HG02973 (cell line): ENCODE data around the gene ASCL2.

Experiments used
- ATAC-seq: cut with Tn5 transposase; IDR thresholded peaks from one replicate; pipeline ENCODE4 v1.9.1; 2021; ENCODE audit warnings: moderate library complexity; ENCODE audit not compliant: unreplicated experiment

The ASCL2 gene, protein sequence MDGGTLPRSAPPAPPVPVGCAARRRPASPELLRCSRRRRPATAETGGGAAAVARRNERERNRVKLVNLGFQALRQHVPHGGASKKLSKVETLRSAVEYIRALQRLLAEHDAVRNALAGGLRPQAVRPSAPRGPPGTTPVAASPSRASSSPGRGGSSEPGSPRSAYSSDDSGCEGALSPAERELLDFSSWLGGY

DNA sequence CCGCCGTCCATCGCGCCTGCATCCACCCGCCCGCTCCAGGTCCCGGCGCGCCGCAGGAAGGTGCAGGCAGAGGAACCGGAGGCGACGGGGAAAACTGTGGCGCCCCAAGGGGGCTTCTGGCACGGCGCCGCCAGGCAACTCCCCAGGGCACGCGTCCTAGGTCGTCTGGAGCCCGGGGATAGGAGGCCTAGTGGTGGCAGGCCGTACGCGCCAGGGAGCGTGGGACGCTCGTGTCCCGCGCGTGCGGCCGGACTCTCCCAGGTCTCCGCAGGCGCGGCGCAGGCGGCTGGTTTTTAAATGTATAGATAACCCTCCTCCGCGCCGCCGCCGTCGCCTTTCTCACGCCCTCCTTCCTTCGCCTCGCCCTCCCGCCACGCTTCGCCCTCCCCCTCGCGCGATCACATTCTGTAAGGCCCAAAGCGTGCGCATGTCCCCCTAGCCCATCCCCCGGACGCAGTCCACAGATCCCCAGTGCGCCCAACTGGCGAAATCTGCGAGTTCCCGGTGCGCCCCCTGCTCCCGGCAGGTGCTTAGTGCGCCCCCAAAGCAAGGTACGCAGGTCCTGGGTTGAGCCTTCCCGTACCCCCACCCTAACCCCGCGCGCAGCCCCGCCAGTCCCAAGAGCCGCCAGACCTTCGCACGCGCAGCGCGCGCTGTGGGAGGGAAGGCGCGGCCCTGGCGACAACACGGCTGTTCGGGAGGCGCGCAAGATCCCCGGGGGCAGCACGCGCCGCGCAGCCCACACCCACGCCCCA, at the start of gene ASCL2:
TSS of gene ASCL2 (minus strand) at position 267 of the 755 bp plus-strand sequence. CDS start at position 11, 256 bp downstream.
- no peak for ATAC-seq

DNA sequence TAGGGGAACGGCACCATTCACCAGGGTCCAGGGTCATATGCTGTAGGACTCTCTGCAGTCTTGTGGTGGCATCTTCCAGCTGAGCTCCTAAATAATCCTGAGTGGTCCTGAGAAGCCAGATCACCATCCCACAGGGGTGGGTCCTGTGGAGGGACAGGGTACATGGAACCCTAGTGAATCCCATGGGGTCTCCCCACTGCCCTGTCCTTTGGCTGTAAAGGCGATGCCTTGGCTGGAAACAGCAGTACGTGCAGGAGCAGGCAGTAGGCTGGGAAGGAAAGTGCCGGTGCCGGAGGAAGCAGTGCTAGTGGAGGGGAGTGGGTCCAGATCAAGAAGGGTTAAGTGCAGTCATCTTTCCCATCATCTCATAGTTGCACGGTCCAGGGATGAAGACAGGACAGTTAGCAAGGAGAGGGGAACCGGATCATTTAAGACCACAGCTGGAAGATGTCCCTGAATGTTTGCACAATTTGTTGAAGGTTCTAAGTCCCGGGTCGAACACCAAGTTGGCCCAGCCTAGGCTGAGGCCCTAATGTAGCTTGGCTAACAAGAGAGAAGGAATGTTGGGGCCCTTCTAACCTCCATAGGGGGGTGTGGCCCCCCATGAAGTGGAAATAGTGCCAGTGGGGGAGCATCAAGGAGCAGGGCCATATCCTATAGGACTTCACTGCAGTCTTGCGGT, 49.5 kb upstream of the ASCL2 start:
- ATAC-seq = no peak

DNA sequence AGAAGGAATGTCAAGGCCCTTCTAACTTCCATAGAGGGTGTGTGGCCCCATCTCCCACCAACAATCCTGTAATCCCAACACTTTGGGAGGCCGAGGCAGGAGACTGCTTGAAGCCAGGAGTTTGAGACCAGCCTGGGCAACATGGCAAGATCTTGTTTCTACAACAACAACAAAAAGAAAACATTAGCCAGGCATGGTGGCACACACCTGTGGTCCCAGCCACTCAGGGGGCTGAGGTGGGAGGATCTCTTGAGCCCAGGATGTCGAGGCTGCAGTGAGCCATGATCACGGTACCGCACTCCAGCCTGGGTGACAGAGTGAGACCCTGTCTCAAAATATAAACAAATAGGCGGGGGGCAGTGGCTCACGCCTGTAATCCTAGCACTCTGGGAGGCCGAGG, 48.3 kb upstream of the ASCL2 start:
- ATAC-seq = no peak

DNA sequence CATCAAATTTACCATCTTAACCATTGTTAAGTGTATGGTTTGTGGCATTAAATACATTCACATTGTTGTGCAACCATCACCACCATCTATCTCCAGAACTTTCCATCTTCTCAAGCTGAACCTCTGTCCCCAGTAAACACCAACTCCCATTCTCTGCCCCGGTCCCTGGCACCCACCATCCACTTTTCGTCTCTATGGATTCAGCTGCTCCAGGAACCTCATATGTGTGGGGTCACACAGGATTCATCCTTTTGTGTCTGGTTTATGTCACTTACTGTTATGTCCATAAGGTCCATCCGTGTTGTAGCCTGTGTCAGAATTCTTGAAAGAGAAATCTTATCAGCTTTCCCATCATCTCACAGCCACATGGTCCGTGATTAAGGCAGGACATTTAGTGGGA, 47.7 kb upstream of the ASCL2 start:
- ATAC-seq = no peak

DNA sequence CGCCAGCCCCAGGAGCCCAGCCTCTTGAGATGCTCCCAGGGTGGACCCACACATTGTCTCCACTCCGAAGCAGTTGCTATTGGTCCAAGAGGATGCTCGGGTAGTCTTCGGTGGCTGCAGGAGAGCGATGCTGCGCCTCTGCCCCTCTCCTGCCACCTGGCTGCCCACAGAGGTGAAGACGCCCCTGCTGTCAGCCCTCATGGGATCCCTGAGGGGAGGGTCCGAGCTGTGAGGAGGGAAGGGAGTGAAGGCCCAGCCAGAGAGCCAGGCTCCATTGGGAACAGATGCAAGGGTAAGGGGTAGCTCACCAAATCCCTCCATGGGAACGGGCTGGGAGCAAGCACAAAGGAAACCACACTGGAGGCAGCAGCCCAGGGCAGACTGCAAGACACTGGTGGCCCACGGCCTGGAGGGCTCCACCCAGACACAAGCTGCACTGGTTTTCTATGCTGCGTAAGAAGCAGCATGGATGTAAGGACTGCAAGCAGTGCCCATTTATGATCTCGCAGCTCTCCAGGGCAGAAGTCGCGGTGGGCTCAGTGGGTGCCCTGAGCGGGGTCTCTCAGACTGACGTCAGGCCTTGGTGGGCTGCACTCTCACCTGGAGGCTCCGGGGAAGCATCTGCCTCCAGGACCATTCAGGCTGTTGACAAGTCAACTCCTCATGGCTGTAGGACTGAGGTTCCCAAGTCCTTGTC, 47.1 kb upstream of the ASCL2 start:
- ATAC-seq = no peak

DNA sequence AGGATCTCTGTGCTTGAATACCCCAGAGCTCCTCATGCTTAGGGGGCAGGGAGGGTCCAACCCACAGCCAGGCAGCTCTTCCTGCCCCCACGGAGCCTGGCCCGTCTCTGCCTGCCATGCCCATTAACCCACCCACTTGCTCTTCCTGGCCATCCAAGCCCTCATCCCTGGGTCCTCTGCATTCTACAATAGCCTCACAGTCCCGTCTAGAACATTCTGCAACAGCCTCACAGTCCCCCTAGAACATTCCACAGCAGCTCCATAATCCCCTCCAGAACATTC, 46.5 kb upstream of the ASCL2 start:
- no peak for ATAC-seq

DNA sequence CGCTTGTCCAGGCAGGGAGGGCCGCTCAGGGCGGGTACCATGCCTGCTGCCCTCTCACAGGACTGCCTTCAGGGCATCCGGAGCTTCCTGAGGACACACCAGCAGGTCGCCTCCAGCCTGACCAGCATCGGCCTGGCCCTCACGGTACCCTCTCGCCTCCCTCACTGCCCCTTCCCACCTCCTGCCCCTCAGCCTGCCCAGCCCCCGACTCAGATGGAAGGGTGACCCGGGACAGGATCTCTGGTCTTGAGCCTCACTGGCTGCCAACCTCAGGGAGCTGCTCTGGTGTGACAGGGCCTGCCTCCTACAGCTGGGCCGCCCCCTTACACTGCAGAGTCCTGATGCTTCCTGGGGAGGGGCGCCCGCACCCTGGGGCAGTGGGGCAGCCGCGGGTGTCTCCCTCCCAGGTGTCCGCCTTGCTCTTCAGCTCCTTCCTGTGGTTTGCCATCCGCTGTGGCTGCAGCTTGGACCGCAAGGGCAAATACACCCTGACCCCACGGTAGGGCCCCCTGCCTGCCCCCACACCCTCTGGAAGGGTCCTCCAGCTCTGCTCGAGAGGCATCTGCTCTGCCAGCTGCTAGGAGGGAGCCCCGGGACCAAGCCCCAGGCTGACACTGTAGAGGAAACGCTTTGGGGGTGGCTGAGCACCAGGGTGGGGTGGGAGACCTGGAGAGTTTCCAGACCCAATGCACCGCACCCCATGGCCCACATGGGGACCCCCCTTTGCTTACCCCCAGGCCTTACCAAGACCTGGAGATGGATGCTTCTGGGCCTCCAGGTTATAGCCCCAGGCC, 46.0 kb upstream of the ASCL2 start:
- ATAC-seq = no peak

DNA sequence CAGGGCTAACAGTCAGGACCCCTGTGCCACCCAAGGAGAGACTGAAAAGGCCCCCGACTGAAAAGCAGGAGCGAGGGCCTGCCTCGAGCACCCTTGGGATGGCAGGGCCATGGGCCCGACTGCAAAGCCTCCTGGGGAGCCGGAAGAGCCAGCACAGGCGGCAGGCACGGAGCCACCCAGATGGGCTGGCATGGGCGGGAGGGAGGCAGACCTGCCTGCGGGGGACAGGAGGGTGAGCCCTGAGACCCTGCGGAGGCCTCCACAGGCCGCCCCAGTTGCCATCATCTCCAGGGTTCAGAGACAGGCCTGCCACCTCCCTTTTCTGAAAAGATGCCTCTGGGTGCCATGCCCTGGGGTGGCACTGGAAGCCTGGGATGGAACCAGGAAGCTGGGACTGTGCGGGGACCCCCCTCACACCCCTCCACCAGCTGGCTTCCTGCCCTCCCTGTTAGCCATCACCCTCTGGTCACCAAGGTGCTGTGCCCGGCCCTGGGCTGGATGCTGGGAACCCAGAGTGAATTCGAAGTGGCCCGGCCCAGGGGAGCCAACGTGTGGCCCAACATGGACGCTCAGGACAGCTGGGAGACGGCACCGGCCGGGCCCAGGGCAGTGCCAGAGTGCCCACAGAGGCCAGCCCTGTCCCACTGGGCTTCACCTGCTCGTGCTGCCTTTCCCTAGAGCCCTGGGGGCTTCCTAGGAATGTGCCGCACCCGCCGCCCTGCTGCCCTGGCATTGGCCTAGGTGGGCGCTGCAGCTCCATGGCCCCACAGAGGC, 45.2 kb upstream of the ASCL2 start:
- ATAC-seq = no peak

DNA sequence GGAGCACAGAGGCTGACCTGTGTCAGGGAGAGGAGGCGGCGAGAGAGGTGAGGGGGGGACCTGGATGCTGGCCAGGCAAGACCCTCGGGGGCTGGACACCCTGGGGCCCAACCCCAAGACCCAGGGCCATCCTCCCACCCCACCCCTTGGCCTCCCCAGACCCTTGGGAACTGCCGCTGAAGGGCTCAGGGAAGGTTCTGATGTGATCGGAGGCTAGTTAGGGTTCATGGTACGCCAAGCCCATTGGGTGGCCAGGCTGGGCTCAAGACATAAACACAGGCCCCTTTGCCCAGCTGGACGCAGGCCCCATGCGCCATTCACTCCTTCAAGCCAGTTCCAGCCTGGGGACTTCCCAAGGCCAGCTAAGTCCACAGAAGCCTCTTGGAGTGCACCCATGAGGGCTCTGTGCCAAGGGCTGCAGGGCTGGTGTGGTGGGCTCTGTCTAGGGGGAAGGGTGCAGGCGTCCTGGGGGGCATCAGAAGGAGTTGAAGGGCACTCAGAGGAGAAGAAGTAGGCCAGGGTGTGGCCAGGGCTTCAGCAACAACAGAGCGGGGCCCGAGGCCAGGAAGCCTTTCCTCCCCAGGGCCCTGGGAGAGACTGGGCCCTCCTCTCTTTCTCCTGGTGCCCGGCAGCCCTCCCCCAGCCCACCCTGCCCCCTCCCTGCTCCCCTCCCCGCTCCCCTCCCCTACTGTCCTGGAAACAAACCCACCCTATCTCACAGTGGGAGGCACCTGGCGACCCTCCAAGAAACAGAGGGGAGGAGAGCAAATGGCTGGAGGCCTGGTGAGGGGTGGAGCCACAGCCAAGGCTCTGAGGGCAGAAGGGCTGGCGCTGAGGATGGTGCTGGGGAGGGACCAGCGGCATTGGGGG, 44.4 kb upstream of the ASCL2 start:
- no peak for ATAC-seq

DNA sequence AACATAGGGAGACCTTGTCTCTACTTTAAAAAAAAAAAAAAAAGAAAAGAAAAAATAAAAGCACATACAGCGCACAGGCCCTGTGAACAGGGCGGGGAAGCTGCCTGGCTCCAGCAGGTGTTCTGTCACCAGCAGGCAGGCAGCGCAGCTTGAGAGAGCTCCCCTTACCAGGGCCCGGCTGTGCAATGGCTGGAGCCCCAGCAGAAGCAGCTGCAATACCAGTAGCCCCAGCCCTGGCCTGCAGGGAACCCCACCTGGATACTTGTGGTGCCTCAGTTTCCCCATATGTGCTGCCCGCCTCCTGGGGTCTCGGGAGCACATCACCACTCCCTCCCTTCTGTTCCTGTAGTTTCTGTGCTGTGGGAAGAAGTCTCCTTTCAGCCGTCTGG, 43.7 kb upstream of the ASCL2 start:
- no peak for ATAC-seq

DNA sequence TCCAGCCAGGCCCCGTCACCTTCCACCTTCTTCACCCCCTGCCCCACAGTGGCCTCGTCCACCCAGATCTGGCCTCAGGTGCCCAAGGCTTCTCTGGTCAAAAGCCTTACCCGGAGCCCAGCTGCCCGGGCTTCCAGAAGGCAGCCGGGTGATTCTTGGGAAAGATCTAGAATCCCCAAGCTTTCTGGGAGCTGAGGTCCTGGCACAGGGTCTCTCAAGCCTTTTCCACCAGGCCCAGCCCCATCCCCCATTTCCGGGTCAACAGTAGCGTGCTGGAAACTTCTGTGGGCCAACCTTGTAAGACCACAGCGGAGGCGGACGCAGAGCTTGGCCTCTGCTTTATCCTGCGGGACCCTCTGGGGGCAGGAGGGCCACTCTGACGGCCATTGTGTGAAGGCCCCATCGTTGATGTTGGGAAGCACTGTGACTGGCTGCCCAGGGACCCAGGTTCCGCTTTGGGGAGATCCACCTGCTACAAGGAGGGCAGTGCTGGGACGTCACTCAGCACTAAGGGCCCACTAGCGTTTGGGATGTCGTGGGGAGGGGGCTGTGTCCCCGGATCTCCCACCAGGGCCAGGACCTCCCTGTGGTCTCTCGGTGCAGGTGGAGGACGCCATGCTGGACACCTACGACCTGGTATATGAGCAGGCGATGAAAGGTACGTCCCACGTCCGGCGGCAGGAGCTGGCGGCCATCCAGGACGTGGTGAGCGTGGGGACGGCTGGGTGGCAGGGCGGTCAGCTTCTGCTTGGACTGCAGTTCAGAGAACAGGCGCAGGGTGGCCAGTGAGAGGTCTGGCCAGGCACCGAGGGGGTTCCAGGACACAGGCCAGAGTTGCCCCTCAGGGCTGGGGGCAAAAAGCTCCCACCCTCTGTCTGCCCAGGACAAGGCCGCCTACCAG, 42.9 kb upstream of the ASCL2 start:
- no peak for ATAC-seq

DNA sequence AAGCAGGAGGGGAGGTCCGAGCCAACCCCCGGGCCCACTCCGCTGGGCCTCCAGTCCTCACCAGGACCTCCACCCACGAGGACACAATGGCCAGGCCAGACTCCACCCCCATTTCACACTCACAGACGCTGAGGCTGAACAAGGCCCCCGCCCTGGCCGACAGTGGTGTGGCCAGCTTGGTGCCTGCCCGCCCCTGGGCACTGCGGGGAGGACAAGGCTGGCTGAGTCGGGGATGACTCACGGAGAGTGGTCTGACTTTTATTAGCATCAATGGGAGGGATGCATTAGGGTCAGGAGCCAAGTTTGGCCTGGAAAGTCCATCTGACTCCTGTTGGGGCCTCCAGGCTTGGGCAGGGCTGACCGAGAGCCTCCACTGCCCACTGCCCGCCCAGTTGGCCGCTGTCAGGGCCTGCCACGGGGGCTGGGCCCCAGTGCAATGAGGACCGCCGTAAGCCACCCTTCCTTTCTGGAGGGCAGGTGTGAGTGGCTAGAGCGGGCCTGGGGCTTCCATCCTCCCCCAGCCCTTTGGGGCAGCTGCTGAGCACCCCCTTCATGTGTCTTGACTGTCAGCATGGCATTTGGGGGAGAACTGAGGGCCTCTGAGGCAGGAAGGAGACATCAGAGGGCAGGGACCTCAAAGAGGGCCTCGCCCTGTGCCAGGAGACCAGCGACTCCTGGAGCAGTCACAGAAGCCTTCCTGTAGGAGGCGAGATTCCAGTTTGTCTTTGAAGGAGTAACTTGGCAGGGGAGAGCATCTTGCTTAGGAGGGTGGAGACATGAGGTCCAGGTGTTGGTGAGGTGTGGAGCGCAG, 42.0 kb upstream of the ASCL2 start:
- no peak for ATAC-seq

DNA sequence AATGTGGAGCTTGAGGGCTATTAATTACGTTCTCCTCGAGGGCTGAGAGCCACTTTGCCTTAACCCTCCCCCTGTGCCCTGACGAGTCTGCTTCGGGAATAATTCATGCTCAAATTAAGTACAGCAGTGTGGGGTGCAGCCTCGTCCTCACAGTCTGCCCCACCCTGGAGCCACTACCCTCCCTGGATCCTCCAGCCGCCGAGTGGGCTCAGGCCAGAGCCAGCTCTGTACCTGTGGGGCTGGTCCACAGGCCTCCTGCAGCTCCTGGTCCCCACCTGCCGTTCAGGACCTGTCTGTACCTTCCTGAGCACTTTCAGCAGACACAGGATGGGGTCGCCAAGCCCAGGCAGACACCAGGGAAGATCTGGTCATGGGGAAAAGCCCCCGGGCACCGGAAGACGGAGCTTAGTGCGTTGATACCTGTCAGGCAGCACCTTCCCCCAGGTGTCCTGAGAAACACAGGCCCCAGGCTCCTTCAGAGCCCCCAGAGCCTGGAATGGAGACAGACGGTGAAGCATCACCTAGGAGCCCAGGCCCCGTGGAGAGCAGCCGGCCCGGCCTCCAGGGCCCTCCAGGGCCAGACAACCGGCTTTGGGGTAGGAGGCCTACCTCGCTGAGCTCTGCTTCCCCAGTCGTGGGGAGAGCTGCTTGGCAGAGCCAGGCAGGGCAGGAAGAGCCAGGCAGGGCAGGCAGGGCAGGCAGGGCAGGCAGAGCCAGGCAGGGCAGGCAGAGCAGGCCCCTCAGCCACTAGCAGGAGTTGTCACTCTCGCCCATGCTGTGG, 41.2 kb upstream of the ASCL2 start:
- no peak for ATAC-seq

DNA sequence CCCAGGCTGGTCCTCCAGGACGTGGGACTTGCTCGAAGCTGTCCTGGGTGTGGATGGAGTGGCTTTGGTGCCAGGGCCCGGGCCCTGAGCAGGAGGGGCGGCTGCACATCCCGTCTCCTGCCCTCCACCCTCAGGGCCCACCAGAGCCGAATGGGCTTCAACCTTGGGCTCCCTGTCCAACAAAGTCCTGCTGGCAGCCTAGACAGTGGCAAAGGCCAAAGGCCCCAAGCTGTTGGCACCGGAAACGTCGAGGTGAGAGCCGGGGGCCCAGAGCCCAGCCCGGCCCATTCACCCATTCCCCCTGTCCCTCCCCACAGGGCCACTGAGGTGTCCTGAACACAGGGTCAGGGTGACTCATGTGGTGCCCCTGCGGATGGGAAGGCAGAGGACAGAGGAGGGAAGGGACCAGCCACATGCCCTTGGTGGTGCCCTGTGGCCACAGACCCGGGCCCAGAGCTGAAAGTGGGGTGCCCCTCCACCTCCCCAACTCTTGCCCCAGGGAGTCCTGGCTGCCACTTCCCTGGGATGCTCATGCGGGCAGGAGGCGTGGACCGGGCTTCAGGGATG, 40.5 kb upstream of the ASCL2 start:
- ATAC-seq = no peak

DNA sequence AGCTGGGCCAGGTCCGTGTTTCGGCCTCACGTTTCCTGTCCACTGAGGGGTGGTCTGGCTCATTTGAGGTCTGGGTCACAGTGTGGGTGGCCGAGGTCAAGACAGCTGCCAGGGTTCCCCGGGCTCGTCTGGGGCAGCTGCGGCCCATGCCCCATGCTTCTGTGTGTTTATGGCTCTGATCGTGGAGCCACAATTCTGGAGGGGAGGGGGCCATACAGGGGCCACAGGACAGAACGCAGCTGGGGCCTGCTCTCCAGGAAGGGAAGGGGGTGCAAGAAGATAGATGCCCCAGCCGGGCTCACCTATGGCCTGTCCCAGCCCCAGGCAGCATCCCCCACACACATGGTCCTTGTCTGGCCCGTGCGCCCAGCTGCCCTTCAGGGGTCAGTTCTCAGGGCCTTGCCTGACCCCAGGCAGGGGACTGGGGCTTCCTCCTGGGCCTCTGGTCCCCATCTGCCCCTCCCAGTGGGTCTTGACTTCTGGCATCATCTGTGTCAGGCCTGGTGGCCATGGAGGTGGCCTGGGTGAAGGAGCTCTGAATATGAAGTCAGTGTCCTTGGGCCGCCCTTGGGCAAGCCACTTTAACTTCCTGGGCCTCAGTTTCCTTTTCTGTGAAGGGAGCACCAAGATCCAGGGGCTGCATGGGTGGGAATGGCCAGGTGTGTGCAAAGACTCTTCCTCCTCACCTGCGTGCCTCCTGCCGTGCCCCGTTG, 39.8 kb upstream of the ASCL2 start:
- no peak for ATAC-seq
